GM21717 (cell line): ENCODE data around the gene BPIFB2.

Experiments used
- ATAC-seq: cut with Tn5 transposase; IDR thresholded peaks from one replicate; pipeline ENCODE4 v1.9.1; 2021; ENCODE audit warnings: mild to moderate bottlenecking, moderate library complexity; ENCODE audit not compliant: unreplicated experiment

Gene BPIFB2

DNA sequence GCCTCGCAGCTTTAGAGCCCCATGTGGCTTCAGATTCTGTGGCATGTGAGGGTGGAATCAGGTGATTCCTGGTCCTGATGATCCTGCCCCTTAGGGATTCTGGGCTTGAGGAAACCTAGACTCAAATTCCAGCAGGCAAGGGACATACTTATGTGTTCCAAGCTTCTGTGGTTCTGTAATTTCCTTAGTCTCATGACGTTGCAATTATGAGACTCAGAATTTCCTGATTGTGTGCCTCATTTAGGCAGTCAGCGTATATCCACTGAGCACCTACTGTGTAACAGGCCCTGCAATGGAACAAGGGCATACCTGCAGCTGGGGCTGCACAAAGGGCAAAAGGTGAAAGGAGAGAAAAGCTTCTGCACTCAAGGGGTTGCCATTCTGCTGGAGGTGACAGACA is 60.3 kb downstream of the BPIFB2 start:
- ATAC-seq: no peak

GRCh38 chr20:33068251-33068939 is 60.9 kb downstream of the BPIFB2 start:
- no peak for ATAC-seq

- no peak for ATAC-seq
Measured at GRCh38 chr20:33069673-33070072, 62.2 kb downstream of the BPIFB2 start.

DNA sequence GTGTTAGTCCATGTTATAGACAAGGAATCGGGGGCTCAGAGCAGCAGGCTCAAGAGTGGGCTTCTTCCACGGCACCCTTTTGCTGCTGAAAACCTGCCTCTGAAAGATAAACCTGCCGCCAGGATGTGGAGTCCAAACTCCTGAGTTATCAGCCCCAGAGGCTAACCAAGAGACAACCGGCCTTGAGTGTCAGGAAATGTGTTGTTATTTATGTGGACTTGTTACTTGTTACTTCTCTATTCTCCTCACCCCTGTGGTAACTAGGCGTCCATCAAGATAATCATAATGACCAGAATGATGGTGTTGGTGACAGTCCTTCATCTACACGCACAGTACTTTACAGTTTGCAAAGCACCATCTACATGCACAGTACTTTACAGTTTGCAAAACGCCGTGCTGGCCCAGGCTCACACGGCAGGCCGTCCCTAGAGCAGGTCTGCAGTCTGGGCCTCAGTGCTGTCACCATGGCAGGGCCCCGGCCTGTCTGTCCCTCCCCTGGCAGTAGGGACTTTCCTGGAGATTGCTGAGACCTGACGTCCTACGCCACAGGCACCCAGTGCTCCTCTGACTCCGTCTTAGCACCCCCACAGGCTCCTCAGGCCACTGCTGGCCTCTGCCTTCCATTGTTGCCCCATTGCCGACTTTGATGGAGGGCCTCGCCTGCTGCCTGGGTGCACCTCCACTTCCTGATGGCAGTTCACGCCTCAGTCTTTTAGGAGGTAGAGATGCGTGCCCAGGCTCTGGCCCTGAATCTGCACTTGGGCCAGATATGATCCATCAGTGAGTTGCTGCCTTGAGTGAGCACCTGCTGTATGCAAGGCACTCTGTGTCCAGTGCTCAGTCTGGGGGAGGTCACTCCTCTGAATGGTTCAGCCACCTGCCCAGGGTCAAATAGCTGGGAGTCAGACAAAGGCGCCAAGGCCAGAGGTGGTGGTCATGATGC is 62.9 kb downstream of the BPIFB2 start:
- ATAC-seq: no peak

GRCh38 chr20:33071198-33071597 is 63.7 kb downstream of the BPIFB2 start:
- no peak for ATAC-seq

GRCh38 chr20:33072362-33072761 is 64.9 kb downstream of the BPIFB2 start:
- no peak for ATAC-seq

DNA sequence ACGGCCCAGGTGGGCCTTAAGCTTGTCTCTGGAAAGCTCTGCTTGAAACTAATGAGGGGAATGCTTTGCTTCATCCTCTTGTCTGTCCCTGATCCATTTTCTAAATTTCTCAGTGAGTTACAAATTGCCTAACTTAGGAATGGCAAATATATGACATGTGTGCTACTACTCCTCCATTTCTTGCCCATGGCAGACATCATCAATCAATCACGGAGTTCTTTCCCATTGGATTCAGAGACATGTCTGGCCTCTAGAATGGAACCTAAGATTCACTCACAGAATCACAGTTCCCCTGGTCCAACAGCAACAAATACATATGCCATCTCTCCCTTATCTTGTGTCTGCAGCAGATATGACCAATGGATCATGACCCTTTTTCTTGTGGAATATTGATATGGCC is 65.3 kb downstream of the BPIFB2 start:
- ATAC-seq: no peak
